H9 (cell line): ENCODE measurements around the gene UQCR10. TPM values are rescaled to one million over a fixed set of nuclear protein-coding genes. Genes with fewer than 3 reads are reported as not detected.

ENCODE experiments used
- DNase-seq: peaks from one replicate; pipeline ENCODE4 v3.0.0-alpha.2; 2017
- H2AFZ ChIP-seq: one replicate; pipeline ENCODE4 v1.6.1; 2013; ENCODE audit warnings: mild to moderate bottlenecking, low read length, control low read depth, moderate library complexity
- H2AK5ac ChIP-seq: 2 replicates; pipeline ENCODE4 v1.6.1; 2013; ENCODE audit warnings: low read length, control low read depth, mixed read lengths; ENCODE audit not compliant: insufficient read length
- H2BK120ac ChIP-seq: one replicate; pipeline ENCODE4 v1.6.1; 2013; ENCODE audit warnings: low read depth, mild to moderate bottlenecking, low read length, control low read depth, inconsistent platforms; ENCODE audit not compliant: poor library complexity, severe bottlenecking
- H2BK12ac ChIP-seq: 2 replicates; pipeline ENCODE4 v1.6.1; 2013; ENCODE audit warnings: low read length, control low read depth, mixed read lengths, low read depth; ENCODE audit not compliant: insufficient read length
- H2BK15ac ChIP-seq: 2 replicates; pipeline ENCODE4 v1.6.1; 2013; ENCODE audit warnings: low read depth, low read length, control low read depth
- H2BK20ac ChIP-seq: one replicate; pipeline ENCODE4 v1.6.1; 2013; ENCODE audit warnings: low read depth, mild to moderate bottlenecking, low read length, control low read depth, inconsistent platforms; ENCODE audit not compliant: poor library complexity, severe bottlenecking
- H2BK5ac ChIP-seq: 2 replicates; pipeline ENCODE4 v1.6.1; 2013; ENCODE audit warnings: low read length, control low read depth, mixed read lengths; ENCODE audit not compliant: insufficient read length
- H3K14ac ChIP-seq: 2 replicates; pipeline ENCODE4 v1.6.1; 2013; ENCODE audit warnings: low read length, control low read depth; ENCODE audit not compliant: insufficient read depth
- H3K18ac ChIP-seq: 2 replicates; pipeline ENCODE4 v1.6.1; 2013; ENCODE audit warnings: low read depth, mild to moderate bottlenecking, mixed read lengths, low read length, control low read depth; ENCODE audit not compliant: insufficient read length
- H3K23ac ChIP-seq: 2 replicates; pipeline ENCODE4 v1.6.1; 2013; ENCODE audit warnings: low read length, control low read depth, mixed read lengths, low read depth; ENCODE audit not compliant: insufficient read length
- H3K23me2 ChIP-seq: 2 replicates; pipeline ENCODE4 v1.6.1; 2013; ENCODE audit warnings: low read depth, mild to moderate bottlenecking, mixed read lengths, low read length, control low read depth; ENCODE audit not compliant: insufficient read length, poor library complexity, severe bottlenecking
- H3K27ac ChIP-seq: 2 replicates; pipeline ENCODE4 v1.5.1; 2013; ENCODE audit warnings: low read length, control low read depth, mixed read lengths, low read depth; ENCODE audit not compliant: insufficient read length
- H3K27me3 ChIP-seq: 2 replicates; pipeline ENCODE4 v1.6.1; 2013; ENCODE audit warnings: low read length, control low read depth, inconsistent platforms; ENCODE audit not compliant: insufficient read depth
- H3K4ac ChIP-seq: 2 replicates; pipeline ENCODE4 v1.6.1; 2013; ENCODE audit warnings: low read depth, mild to moderate bottlenecking, control low read depth, inconsistent platforms, low read length, moderate library complexity
- H3K4me1 ChIP-seq: 2 replicates; pipeline ENCODE4 v1.6.1; 2013; ENCODE audit warnings: low read length, control low read depth, inconsistent platforms; ENCODE audit not compliant: insufficient read depth
- H3K4me2 ChIP-seq: 2 replicates; pipeline ENCODE4 v1.6.1; 2013; ENCODE audit warnings: low read length, control low read depth, mixed read lengths; ENCODE audit not compliant: insufficient read length, insufficient read depth
- H3K56ac ChIP-seq: 2 replicates; pipeline ENCODE4 v1.6.1; 2013; ENCODE audit warnings: low read depth, mild to moderate bottlenecking, mixed read lengths, low read length, control low read depth; ENCODE audit not compliant: insufficient read length
- H3K79me1 ChIP-seq: 2 replicates; pipeline ENCODE4 v1.6.1; 2013; ENCODE audit warnings: low read depth, mild to moderate bottlenecking, moderate library complexity, low read length, control low read depth, inconsistent platforms; ENCODE audit not compliant: insufficient read depth, poor library complexity, severe bottlenecking
- H3K79me2 ChIP-seq: 2 replicates; pipeline ENCODE4 v1.6.1; 2013; ENCODE audit warnings: low read length, control low read depth, inconsistent platforms; ENCODE audit not compliant: insufficient read depth
- H3K9ac ChIP-seq: 2 replicates; pipeline ENCODE4 v1.6.1; 2013; ENCODE audit warnings: low read length, control low read depth, mixed read lengths; ENCODE audit not compliant: insufficient read length; ENCODE audit errors: extremely low read depth
- H3K9me3 ChIP-seq: one replicate; pipeline ENCODE4 v1.6.1; 2013; ENCODE audit warnings: low read depth, low read length, inconsistent platforms; ENCODE audit not compliant: control insufficient read depth
- H3T11ph ChIP-seq: one replicate; pipeline ENCODE4 v1.6.1; 2013; ENCODE audit warnings: mild to moderate bottlenecking, low read length, control low read depth, inconsistent platforms
- H4K20me1 ChIP-seq: one replicate; pipeline ENCODE4 v1.6.1; 2013; ENCODE audit not compliant: control insufficient read depth, insufficient read length, insufficient read depth
- H4K5ac ChIP-seq: 2 replicates; pipeline ENCODE4 v1.6.1; 2013; ENCODE audit warnings: low read depth, mild to moderate bottlenecking, mixed read lengths, low read length, control low read depth; ENCODE audit not compliant: insufficient read length
- H4K8ac ChIP-seq: replicated peaks from 2 replicates; pipeline ENCODE4 v1.6.1; 2013; ENCODE audit warnings: low read length, control low read depth, mixed read lengths, low read depth; ENCODE audit not compliant: insufficient read length
- H4K91ac ChIP-seq: 2 replicates; pipeline ENCODE4 v1.6.1; 2013; ENCODE audit warnings: low read depth, mild to moderate bottlenecking, moderate library complexity, mixed read lengths, low read length, control low read depth; ENCODE audit not compliant: insufficient read length
- H3K27ac Mint-ChIP-seq, 3 experiments: 2 replicates in 2 of 3; 3 replicates in 1 of 3; pipeline ENCODE4 v1.8.0; 2020 to 2021; ENCODE audit warnings: mixed read lengths in 3 of 3, mild to moderate bottlenecking in 1 of 3, moderate library complexity in 1 of 3
- H3K27me3 Mint-ChIP-seq: 2 replicates; pipeline ENCODE4 v1.8.0; 2021; ENCODE audit warnings: low read depth, mild to moderate bottlenecking, moderate library complexity, mixed read lengths
- H3K36me3 Mint-ChIP-seq, 3 experiments: 2 replicates in 2 of 3; 3 replicates in 1 of 3; pipeline ENCODE4 v1.8.0; 2020 to 2021; ENCODE audit warnings: low read depth in 3 of 3, mixed read lengths in 3 of 3; ENCODE audit not compliant: insufficient read depth in 1 of 3
- H3K4me1 Mint-ChIP-seq, 2 experiments: 2 replicates each; pipeline ENCODE4 v1.8.0; 2020; ENCODE audit warnings: mixed read lengths in 2 of 2
- H3K4me3 Mint-ChIP-seq, 2 experiments: 2 replicates in 1 of 2; 3 replicates in 1 of 2; pipeline ENCODE4 v1.8.0; 2020 to 2021; ENCODE audit warnings: mild to moderate bottlenecking in 2 of 2, mixed read lengths in 2 of 2, moderate library complexity in 1 of 2
- H3K9me3 Mint-ChIP-seq, 2 experiments: 2 replicates in 1 of 2; 3 replicates in 1 of 2; pipeline ENCODE4 v1.8.0; 2020; ENCODE audit warnings: mild to moderate bottlenecking in 2 of 2, mixed read lengths in 2 of 2, moderate library complexity in 1 of 2
- WGBS: extraction: QIAGEN DNeasy Blood & Tissue Kit; methylation state at CpG from one replicate; pipeline ENCODE4 v1.1.7; 2013; ENCODE audit warnings: missing lambda C conversion rate, low lambda C conversion rate, mixed read lengths; ENCODE audit not compliant: insufficient read length; ENCODE audit errors: extremely low coverage; 5-methylcytosine and 5-hydroxymethylcytosine counted together
- total RNA-seq: library from RNA; stranded (reverse); gene quantifications from 2 replicates; pipeline ENCODE4 v1.2.1, GENCODE V29; 2021
- TF ChIP-seq, protein P1 (sequence below): fragments of 200-600 bp; sonication (generic); conservative IDR thresholded peaks from 3 replicates; pipeline ENCODE4 v1.8.0; 2021; ENCODE audit warnings: antibody characterized with exemption, mild to moderate bottlenecking

The UQCR10 gene
- total RNA-seq, 1 experiment from 2014 or later = 124 TPM

DNA sequence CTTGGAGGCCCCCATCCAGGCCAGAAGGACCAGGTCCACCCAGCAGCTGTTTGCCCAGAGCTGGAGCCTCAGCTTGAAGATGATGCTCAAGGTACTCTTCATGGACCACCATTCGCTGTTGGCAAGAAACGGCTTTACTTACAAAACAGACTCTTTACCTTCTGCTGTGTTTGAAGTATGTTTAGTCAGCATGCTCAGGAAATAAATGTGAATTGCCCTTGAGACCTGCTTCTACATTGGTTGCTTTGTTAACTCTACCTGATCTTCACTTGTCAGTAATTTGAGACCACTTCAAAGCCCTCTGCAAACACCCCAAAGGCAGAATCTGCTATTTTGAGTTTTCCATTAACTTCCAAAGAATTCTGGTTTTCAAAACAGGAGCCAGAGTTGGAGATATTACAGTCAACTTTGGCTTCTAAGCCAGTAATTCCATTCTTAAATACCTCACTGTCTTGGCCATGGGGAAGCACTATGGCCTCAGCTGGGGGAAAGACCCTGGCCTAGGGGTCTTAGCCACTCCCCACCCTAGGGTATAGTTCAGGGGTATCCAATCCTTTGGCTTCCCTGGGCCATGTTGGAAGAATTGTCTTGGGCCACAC, 2.7 kb downstream of the UQCR10 start:
- H3K27ac ChIP-seq = no peak overlapping the region
- peaks cover 13% of the 10 kb centered on the region for H3K23me2 ChIP-seq
- H2BK15ac ChIP-seq = no peak overlapping the region
- no peak for DNase-seq
- peaks cover 7% of the 10 kb centered on the region; the same call in 1 of the 2 replicates for H3K79me2 ChIP-seq
- no peak overlapping the region for H3K14ac ChIP-seq
- H3K18ac ChIP-seq = no peak overlapping the region
- no peaks in the 10 kb centered on the region for H4K20me1 ChIP-seq
- Mint-ChIP-seq H3K4me3 (no peak overlapping the region; a peak in 1 of 5 replicates), H3K27ac (no peak overlapping the region), H3K4me1 (peaks cover 15 to 17% of the 10 kb centered on the region in 2 experiments), H3K9me3 (no peaks in the 10 kb centered on the region), H3K36me3 (peaks cover 12 to 29% (median 24%) of the 10 kb centered on the region in 3 experiments; a peak in 6 of 7 replicates), H3K27me3 (peaks cover 5% of the 10 kb centered on the region; the same call in 1 of the 2 replicates)
- no CpG with 5 or more reads among the region's 2 CpGs for WGBS
- no peak overlapping the region for H3K9ac ChIP-seq
- H4K5ac ChIP-seq = no peak overlapping the region
- H4K8ac ChIP-seq = no peak overlapping the region
- no peak overlapping the region for H2AK5ac ChIP-seq
- no peaks in the 10 kb centered on the region for H3K79me1 ChIP-seq
- H3K56ac ChIP-seq = no peak overlapping the region
- no peak overlapping the region for H3K4me2 ChIP-seq
- no peak overlapping the region for H2BK5ac ChIP-seq
- TF ChIP-seq, protein P1, sequence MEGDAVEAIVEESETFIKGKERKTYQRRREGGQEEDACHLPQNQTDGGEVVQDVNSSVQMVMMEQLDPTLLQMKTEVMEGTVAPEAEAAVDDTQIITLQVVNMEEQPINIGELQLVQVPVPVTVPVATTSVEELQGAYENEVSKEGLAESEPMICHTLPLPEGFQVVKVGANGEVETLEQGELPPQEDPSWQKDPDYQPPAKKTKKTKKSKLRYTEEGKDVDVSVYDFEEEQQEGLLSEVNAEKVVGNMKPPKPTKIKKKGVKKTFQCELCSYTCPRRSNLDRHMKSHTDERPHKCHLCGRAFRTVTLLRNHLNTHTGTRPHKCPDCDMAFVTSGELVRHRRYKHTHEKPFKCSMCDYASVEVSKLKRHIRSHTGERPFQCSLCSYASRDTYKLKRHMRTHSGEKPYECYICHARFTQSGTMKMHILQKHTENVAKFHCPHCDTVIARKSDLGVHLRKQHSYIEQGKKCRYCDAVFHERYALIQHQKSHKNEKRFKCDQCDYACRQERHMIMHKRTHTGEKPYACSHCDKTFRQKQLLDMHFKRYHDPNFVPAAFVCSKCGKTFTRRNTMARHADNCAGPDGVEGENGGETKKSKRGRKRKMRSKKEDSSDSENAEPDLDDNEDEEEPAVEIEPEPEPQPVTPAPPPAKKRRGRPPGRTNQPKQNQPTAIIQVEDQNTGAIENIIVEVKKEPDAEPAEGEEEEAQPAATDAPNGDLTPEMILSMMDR = no peak
- no peak overlapping the region for H2BK12ac ChIP-seq
- H4K91ac ChIP-seq = no peak overlapping the region
- H2BK20ac ChIP-seq = no peak overlapping the region
- H3K23ac ChIP-seq = no peak overlapping the region
- H2BK120ac ChIP-seq = no peak overlapping the region
- H3K4me1 ChIP-seq = peaks cover 2% of the 10 kb centered on the region; the same call in 1 of the 2 replicates
- no peaks in the 10 kb centered on the region for H3K27me3 ChIP-seq
- H3T11ph ChIP-seq = no peak overlapping the region
- H3K4ac ChIP-seq = no peak overlapping the region
- no peak overlapping the region for H2AFZ ChIP-seq
- H3K9me3 ChIP-seq = no peaks in the 10 kb centered on the region
